Heart left ventricle (tissue), 16 donors: ENCODE data around the gene ABHD5. TPM values are rescaled to one million over a fixed set of nuclear protein-coding genes. Genes with fewer than 3 reads are reported as not detected.

Source experiments
- ATAC-seq, 4 donors: fragments of 200-7000 bp; cut with Tn5 transposase; one replicate each; pipeline ENCODE4 v1.9.1; 2020 to 2022; ENCODE audit warnings: moderate library complexity in 4 of 4, mild to moderate bottlenecking in 3 of 4, moderate number of reproducible peaks in 1 of 4
- DNase-seq, 5 donors: peaks; one replicate each; pipeline ENCODE4 v3.0.0-alpha.2; 2020
- H3K27ac ChIP-seq, 12 donors: fragments of 200-600 bp; sonication (generic) in 4 of 12; one replicate each; pipeline versions ENCODE4 v1.5.0 to v1.8.0; 2016 to 2022; ENCODE audit warnings: mild to moderate bottlenecking in 2 of 12
- H3K27me3 ChIP-seq, 9 donors: fragments of 200-600 bp; sonication (generic) in 2 of 9; one replicate each; pipeline versions ENCODE4 v1.5.1 to v1.8.0; 2016 to 2022; ENCODE audit warnings: mild to moderate bottlenecking in 3 of 9
- H3K36me3 ChIP-seq, 9 donors: fragments of 200-600 bp; sonication (generic) in 2 of 9; one replicate each; pipeline versions ENCODE4 v1.5.0 to v1.8.0; 2018 to 2022; ENCODE audit warnings: mild to moderate bottlenecking in 2 of 9
- H3K4me1 ChIP-seq, 12 donors: fragments of 200-600 bp; sonication (generic) in 4 of 12; one replicate each; pipeline versions ENCODE4 v1.5.0 to v1.8.0; 2016 to 2022; ENCODE audit warnings: mild to moderate bottlenecking in 3 of 12
- H3K4me3 ChIP-seq, 12 donors: fragments of 200-600 bp; sonication (generic) in 4 of 12; one replicate each; pipeline versions ENCODE4 v1.5.0 to v1.8.0; 2017 to 2022; ENCODE audit warnings: mild to moderate bottlenecking in 9 of 12, moderate library complexity in 4 of 12
- H3K9me3 ChIP-seq, 12 donors: fragments of 200-600 bp; sonication (generic) in 4 of 12; one replicate each; pipeline versions ENCODE4 v1.5.0 to v1.8.0; 2016 to 2022; ENCODE audit warnings: mild to moderate bottlenecking in 1 of 12
- CTCF ChIP-seq, 12 donors: fragments of 200-600 bp; sonication (generic) in 4 of 12; IDR thresholded peaks; one replicate each; pipeline versions ENCODE4 v1.5.0 to v1.8.0; 2018 to 2022; ENCODE audit warnings: antibody characterized with exemption in 12 of 12, mild to moderate bottlenecking in 5 of 12
- POLR2A ChIP-seq, 2 donors: fragments of 450-650 bp; IDR thresholded peaks; one replicate each; pipeline ENCODE4 v1.6.1; 2017; ENCODE audit warnings: antibody characterized with exemption in 2 of 2, mild to moderate bottlenecking in 2 of 2, moderate library complexity in 2 of 2
- WGBS, 4 donors: extraction: QIAGEN DNeasy Blood & Tissue Kit in 2 of 4; methylation state at CpG; one replicate each; pipeline versions ENCODE4 v1.1.5 to v1.1.7; 2013 to 2018; 5-methylcytosine and 5-hydroxymethylcytosine counted together
- intact Hi-C, 10 donors: fragments of 100-400 bp; cut with DNase I; formaldehyde crosslinking; loops; one replicate each; pipeline versions ENCODE4 v1.11.1 to v1.14.2; 2022
- polyA plus RNA-seq, 2 donors: library from polyadenylated mRNA; stranded (reverse); fragments of 200-250 nt; gene quantifications; one replicate each; pipeline ENCODE4 v1.2.3, GENCODE V29; 2013
- total RNA-seq, 9 donors: library from RNA; depleted of rRNA in 2 of 9; stranded (reverse); fragments of >200 nt in 2 of 9; fragmentation: NEBNext Ultra II Directional in 3 of 9; extraction: Animal tissue kit (Norgen Biotek cat#: 25700) in 3 of 9; gene quantifications; one replicate each; pipeline versions ENCODE4 v1.1.0 to v1.2.4, GENCODE V29; 2016 to 2023
- donor health status: ischemic (EF 13 %, LVEDD 7.1; RV severe dilation, severe dysfunction).
- donor health status: healthy with polysubstance abuse.
- donor health status: DM: no; HTN: yes; CAD: no.
- donor health status: DM: no; HTN: no; CAD: no.
- donor health status: ischemic (EF 25% LVEDD 6.9; RV normal size, moderate dysfunction).
- donor health status: ischemic (EF 25% LVEDD 5.7; RV mildly dilated, moderate dysfunction).
- donor health status: healthy.
- donor health status: DM: yes; HTN: yes; CAD: no.
- donor health status: ischemic (EF 35%, LVEDD 5.7; RV mildly dilated, moderate dysfunction).
- donor health status: nonischemic (EF 11% LVEDD 7.7; RV severe dilation, severe dysfunction).
- donor health status: DM: yes; HTN: yes; CAD: no.
- donor health status: PGD.
- donor health status: ischemic (EF 29% LVEDD 5.4; RV normal size, mild dysfunction).
- donor health status: nonischemic (EF 23%, LVEDD 6.1; RV moderate dilation, normal function).

ABHD5 gene
- total and polyA plus RNA-seq, 11 donors, result 8.5 to 103 (median 26.7) TPM

- intact Hi-C loops, result loop anchor here in 4 of 10 donors (2.0 to 10.0 kb wide), 5 partner anchors 78 to 430 kb away; partner anchors contain the start of genes ABHD5 (in 1 of the 4) and ANO10 (in 1 of the 4)
- Histone ChIP-seq H3K9me3 (no peaks in the 10 kb centered on the region), H3K27me3 (no peaks in the 10 kb centered on the region), H3K27ac (peak overlapping the region in 11 of 12 donors; percentile 81 to 90 (median 87)), H3K4me1 (peaks cover 0 to 55% (median 30%) of the 10 kb centered on the region in 12 donors), H3K36me3 (no peaks in the 10 kb centered on the region), H3K4me3 (peak overlapping the region in 10 of 12 donors; percentile 10 to 55 (median 46))
- peak; percentile 86 to 94 (median 92) for ATAC-seq
- 3 to 8% (median 6%) methylated on average over 11 to 22 of the region's 22 CpGs for WGBS, 4 donors
- TF ChIP-seq CTCF (IDR thresholded peaks at IDR 0.05) (peak; percentile 90 to 99 (median 95)), POLR2A (IDR thresholded peaks at IDR 0.05) (peak in 1 of 2 donors; percentile 20)
- peak; percentile 94 to 98 (median 97) for DNase-seq
Observed at GRCh38 chr3:43769097-43769884, 78.6 kb downstream of the ABHD5 start.

GRCh38 chr3:43769885-43770425, 79.2 kb downstream of the ABHD5 start:
- DNase-seq (peak in 1 of 5 donors; percentile 30), ATAC-seq (peak in 1 of 4 donors; percentile 6)
- peaks cover 0 to 55% (median 30%) of the 10 kb centered on the region in 12 donors for H3K4me1 ChIP-seq
- H3K36me3 ChIP-seq, result no peaks in the 10 kb centered on the region
- no peak for TF ChIP-seq CTCF (IDR thresholded peaks at IDR 0.05)
- no peak for TF ChIP-seq POLR2A (IDR thresholded peaks at IDR 0.05)
- H3K9me3 ChIP-seq, result no peaks in the 10 kb centered on the region
- peak overlapping the region in 10 of 12 donors; percentile 10 to 55 (median 46) for H3K4me3 ChIP-seq
- peak overlapping the region; percentile 31 to 90 (median 86) for H3K27ac ChIP-seq
- H3K27me3 ChIP-seq, result no peaks in the 10 kb centered on the region
- 33 to 37% (median 34%) methylated on average over 7 of the region's 7 CpGs for WGBS, 4 donors
- intact Hi-C loops, result loop anchor here in 6 of 10 donors (2.0 to 10.0 kb wide), 6 partner anchors 79 to 435 kb away; partner anchors contain the start of genes ANO10 (in 2 of the 6) and ABHD5 (in 1 of the 6)

- Histone ChIP-seq H3K36me3 (no peaks in the 10 kb centered on the region), H3K4me3 (no peak overlapping the region), H3K27me3 (no peaks in the 10 kb centered on the region), H3K27ac (peak overlapping the region; percentile 31 to 90 (median 86)), H3K4me1 (peaks cover 0 to 55% (median 30%) of the 10 kb centered on the region in 12 donors), H3K9me3 (no peaks in the 10 kb centered on the region)
- intact Hi-C loops, result loop anchor here in 3 of 10 donors (2.0 to 10.0 kb wide), 4 partner anchors 148 to 434 kb away; partner anchors contain the start of gene ANO10 (in 1 of the 3)
- DNase-seq, result peak; percentile 51 to 88 (median 69)
- WGBS, 4 donors, result 35 to 42% (median 37%) methylated on average over 11 of the region's 11 CpGs
- TF ChIP-seq POLR2A (IDR thresholded peaks at IDR 0.05) (no peak), CTCF (IDR thresholded peaks at IDR 0.05) (no peak)
- peak; percentile 70 to 89 (median 83) for ATAC-seq
Observed at GRCh38 chr3:43770426-43771103, 79.8 kb downstream of the ABHD5 start.
